NT2/D1 (cell line): ENCODE data around the gene DISP2.

ENCODE experiments used
- SUZ12 ChIP-seq: IDR thresholded peaks from 2 replicates; pipeline ENCODE4 v1.6.1; 2011; ENCODE audit not compliant: insufficient read length, insufficient read depth; ENCODE audit errors: extremely low read depth
- YY1 ChIP-seq: IDR thresholded peaks from 2 replicates; pipeline ENCODE4 v1.6.1; 2011; ENCODE audit not compliant: insufficient read length, insufficient read depth
- ZNF274 ChIP-seq: IDR thresholded peaks from 2 replicates; pipeline ENCODE4 v1.6.1; 2011; ENCODE audit warnings: mild to moderate bottlenecking, low read depth, low read length

GRCh38 chr15:40427188-40427587, 69.2 kb downstream of the DISP2 start:
- TF ChIP-seq YY1: no peak
- TF ChIP-seq ZNF274: no peak
- TF ChIP-seq SUZ12: no peak
